ENCODE measurements around the gene EFCAB8. TPM values are rescaled to one million over a fixed set of nuclear protein-coding genes. Genes with fewer than 3 reads are reported as not detected.

EFCAB8 gene
- total RNA-seq, 2 experiments from 2014 or later: not detected

DNA sequence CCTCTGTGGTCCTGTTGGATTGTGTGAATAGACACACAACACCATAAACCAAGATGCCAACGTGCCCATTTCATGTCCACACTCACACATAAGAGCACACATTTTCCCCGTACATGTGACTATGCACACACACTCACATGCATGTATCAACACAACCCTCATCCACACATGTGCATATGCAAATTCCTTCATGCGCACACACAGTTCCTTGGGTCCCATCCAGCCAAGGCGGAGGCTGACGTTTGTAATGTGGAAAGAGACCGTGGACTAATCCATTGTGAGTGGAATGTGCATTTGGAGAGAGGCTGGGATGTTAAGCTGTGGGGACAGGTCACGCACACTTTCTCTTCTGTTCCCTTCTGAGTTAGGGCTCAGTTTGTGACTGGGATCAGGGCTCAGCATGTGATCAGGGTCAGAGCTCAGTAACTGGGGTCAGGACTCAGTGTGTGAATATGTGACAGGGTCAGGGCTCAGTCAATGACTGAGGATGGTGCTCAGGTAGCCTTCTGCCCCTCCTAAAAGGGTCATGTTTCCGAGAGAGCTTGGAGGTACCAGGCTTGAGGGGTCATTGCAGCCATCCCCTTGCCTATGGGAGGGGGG is 148.2 kb downstream of the EFCAB8 start:
- H3K9me3 ChIP-seq (ENCODE audit: low read length): peaks cover 8% of the 10 kb centered on the region; the same call in 1 of the 2 replicates
- no peak for DNase-seq (ENCODE audit: low spot score)
- no TSS peak for BruUV-seq (replicated peaks)
- no peak overlapping the region for H3K4me3 ChIP-seq (ENCODE audit: low read depth, low read length, poor library complexity, severe bottlenecking)
- no peaks in the 10 kb centered on the region for H3K79me2 ChIP-seq (ENCODE audit: insufficient read depth, low read depth, low read length)
- H2AFZ ChIP-seq (ENCODE audit: low read length): no peak overlapping the region
- H3K4me2 ChIP-seq (ENCODE audit: low read length): no peak overlapping the region
- no peak overlapping the region for H3K27ac ChIP-seq (ENCODE audit: low read depth, low read length, poor library complexity, severe bottlenecking)
- H3K4me1 ChIP-seq (ENCODE audit: insufficient read depth, low read length, poor library complexity, severe bottlenecking): no peaks in the 10 kb centered on the region
- TF ChIP-seq EZH2phosphoT487 (IDR thresholded peaks at IDR 0.05; ENCODE audit: borderline replicate concordance, low read depth, low read length): no peak
- TF ChIP-seq, protein P1, sequence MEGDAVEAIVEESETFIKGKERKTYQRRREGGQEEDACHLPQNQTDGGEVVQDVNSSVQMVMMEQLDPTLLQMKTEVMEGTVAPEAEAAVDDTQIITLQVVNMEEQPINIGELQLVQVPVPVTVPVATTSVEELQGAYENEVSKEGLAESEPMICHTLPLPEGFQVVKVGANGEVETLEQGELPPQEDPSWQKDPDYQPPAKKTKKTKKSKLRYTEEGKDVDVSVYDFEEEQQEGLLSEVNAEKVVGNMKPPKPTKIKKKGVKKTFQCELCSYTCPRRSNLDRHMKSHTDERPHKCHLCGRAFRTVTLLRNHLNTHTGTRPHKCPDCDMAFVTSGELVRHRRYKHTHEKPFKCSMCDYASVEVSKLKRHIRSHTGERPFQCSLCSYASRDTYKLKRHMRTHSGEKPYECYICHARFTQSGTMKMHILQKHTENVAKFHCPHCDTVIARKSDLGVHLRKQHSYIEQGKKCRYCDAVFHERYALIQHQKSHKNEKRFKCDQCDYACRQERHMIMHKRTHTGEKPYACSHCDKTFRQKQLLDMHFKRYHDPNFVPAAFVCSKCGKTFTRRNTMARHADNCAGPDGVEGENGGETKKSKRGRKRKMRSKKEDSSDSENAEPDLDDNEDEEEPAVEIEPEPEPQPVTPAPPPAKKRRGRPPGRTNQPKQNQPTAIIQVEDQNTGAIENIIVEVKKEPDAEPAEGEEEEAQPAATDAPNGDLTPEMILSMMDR (conservative IDR thresholded peaks at IDR 0.05; ENCODE audit: low read length): no peak
- no peaks in the 10 kb centered on the region for H3K36me3 ChIP-seq (ENCODE audit: insufficient read depth, low read length)
- no peaks in the 10 kb centered on the region for H4K20me1 ChIP-seq (ENCODE audit: insufficient read depth, low read length)
- CTCF ChIA-PET (ENCODE audit: unreplicated experiment): no interaction called here
- H3K9me2 ChIP-seq (ENCODE audit: insufficient read depth, low read length): no peaks in the 10 kb centered on the region
- POLR2A ChIA-PET: no interaction called here
- intact Hi-C loops (cut with micrococcal nuclease; ENCODE audit: unreplicated experiment): no loop called here

DNA sequence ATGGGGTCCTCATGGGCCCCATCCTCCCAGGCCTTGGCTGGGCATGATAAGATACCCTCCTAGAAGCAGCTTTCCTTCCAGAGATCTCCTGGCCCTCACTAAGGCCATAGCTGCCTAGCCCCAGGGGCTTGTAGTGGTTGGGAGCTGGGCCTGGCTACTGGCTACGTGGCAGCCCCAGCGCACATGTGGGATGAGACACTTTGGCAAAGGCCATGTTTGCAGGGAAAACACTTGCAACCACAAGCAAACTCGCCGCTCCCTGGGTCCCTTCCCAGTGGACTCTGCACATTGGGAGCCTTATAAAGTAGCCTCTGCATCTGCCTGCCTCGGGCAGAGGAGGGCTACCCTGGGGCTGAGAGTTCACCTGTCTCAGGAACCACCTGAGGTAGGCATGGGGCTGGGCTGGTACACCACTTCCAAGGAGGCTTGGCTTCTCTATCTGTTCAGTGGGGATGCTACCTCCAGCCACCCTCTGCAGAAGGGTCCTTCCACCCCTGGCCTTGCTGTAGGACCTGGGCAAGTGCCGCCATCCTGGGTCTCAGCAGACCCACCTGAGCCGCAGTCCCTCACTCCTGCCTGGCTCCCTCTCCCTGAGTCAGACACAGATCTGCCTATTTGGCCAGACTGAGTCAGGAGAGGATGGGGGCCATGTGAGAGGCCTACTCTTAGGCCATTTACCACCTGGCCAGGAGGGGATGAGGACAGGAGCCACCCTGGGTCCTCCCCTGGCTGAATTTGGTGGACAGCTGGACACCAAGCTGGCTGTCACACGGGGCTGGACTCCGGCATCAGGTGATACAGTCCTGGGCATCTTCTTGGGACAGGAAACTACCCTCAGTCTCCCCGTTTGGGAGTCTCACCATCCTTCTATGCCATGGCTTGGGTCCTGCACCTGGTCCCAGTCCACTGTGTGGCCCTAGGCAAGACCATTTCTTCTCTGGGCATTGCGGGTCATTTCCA is 148.9 kb downstream of the EFCAB8 start, which contains the start of gene BPIFB2:
TSS of gene BPIFB2 (plus strand) at position 329 of the 960 bp plus-strand sequence. CDS start 871 bp downstream, outside the sequence.
- CTCF ChIA-PET (ENCODE audit: unreplicated experiment): no interaction called here
- no peak for DNase-seq (ENCODE audit: low spot score)
- Histone ChIP-seq H3K4me1 (ENCODE audit: insufficient read depth, low read length, poor library complexity, severe bottlenecking) (no peaks in the 10 kb centered on the region), H4K20me1 (ENCODE audit: insufficient read depth, low read length) (no peaks in the 10 kb centered on the region), H3K27ac (ENCODE audit: low read depth, low read length, poor library complexity, severe bottlenecking) (no peak within 1 kb of the TSS), H3K4me3 (ENCODE audit: low read depth, low read length, poor library complexity, severe bottlenecking) (no peak within 1 kb of the TSS), H3K4me2 (ENCODE audit: low read length) (no peak within 1 kb of the TSS), H2AFZ (ENCODE audit: low read length) (no peak within 1 kb of the TSS), H3K9me3 (ENCODE audit: low read length) (peaks cover 8% of the 10 kb centered on the region; the same call in 1 of the 2 replicates), H3K9me2 (ENCODE audit: insufficient read depth, low read length) (no peaks in the 10 kb centered on the region), H3K79me2 (ENCODE audit: insufficient read depth, low read depth, low read length) (no peaks in the 10 kb centered on the region), H3K36me3 (ENCODE audit: insufficient read depth, low read length) (no peaks in the 10 kb centered on the region)
- POLR2A ChIA-PET: no interaction called here
- intact Hi-C loops (cut with micrococcal nuclease; ENCODE audit: unreplicated experiment): no loop called here
- no peak for TF ChIP-seq EZH2phosphoT487 (IDR thresholded peaks at IDR 0.05; ENCODE audit: borderline replicate concordance, low read depth, low read length)
- TF ChIP-seq, protein P1 (conservative IDR thresholded peaks at IDR 0.05; ENCODE audit: low read length): no peak
- BruUV-seq (replicated peaks): no TSS peak

All from OCI-LY7 (cell line).